Activated CD4-positive, CD25-positive, alpha-beta regulatory T cell treated with anti-CD3 and anti-CD28 coated beads, Interleukin-2, amount 50 U/mL, for 72 hours (primary cell): Measurements from ENCODE around the gene IFT27.

Source experiments
- DNase-seq: peaks from one replicate; pipeline ENCODE4 v3.0.0; 2021

IFT27 gene

DNA sequence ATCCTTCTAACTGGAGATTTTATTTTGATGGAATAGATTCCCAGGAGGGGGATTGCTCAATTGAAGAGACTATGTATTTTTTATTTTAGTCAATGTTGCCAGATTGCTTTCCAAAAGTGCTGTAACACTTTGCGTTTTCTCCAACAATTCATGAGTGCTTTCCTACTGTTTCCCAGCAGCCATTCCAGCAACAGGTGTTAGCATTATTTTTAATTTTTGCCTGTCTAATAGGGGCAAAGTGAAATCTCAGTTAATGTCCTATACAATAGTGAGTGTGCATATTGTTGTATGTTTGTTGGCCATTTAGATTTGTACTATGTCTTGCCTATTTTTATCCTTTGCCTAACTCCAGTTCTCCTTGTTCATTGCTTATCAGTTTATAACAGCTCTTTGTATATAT is 60.3 kb downstream of the IFT27 start:
- no peak for DNase-seq

DNA sequence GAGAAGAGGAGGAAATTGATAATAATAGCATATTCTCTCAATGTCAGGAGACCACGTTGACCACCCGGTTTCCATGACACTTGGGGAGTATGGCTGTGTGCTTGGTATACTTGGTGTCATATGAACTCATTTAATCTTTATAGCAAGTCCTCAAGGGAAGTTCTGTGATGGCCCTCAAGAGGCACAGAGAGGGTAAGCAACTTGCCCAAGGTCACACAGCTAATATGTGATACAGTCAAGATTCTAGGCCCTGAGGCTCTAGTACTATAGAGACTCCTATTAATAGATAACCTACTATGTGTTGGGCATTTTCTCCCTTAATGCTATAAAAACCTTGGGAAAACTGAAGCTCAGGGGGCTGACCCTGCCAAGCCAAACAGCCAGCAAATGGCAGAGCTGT is 61.8 kb downstream of the IFT27 start:
- no peak for DNase-seq

DNA sequence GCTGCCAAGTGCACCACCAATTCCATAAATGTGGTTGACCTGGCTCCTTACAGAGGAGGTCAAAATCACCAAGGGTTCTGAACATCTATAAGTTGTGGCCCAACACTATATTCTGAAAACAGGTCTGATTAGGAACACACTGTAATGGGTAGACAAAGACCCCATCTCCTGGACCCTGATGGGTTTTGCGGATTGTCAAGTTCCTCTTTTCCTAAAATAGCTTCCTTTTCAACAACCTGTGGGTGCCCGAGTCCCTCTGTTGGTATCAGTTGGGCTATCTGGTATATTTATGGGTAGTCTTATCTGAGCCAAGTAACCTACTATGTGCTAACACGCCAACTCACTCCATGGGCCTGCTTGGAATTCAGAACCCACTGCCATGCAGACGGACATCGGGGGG is 62.5 kb downstream of the IFT27 start:
- DNase-seq, result no peak
